Pulmonary artery endothelial cell (primary cell): ENCODE results near the gene KIRREL1. TPM values are rescaled to one million over a fixed set of nuclear protein-coding genes. Genes with fewer than 3 reads are reported as not detected.
A peak's percentile ranks its signal among the peaks of the same experiment; 100 is the strongest.

Source experiments
- DNase-seq: peaks from one replicate; pipeline ENCODE4 v3.0.0-alpha.2; 2011; ENCODE audit warnings: low read depth, low spot score
- total RNA-seq: library from RNA; depleted of rRNA; stranded (reverse); fragments of >200 nt; gene quantifications from 2 replicates; pipeline ENCODE4 v1.2.3, GENCODE V29; 2014

KIRREL1 gene
- total RNA-seq, 1 donor from 2014 or later: 35.9 TPM

GRCh38 chr1:158028969-158029368 lies 35.5 kb downstream of the KIRREL1 start:
- DNase-seq: no peak

- DNase-seq: no peak
These were observed 41.6 kb downstream of the KIRREL1 start for GRCh38 chr1:158035014-158035413.

- DNase-seq: peak; percentile 19
These were observed 42.6 kb downstream of the KIRREL1 start for GRCh38 chr1:158035976-158036583.

- DNase-seq: no peak
These were observed 43.8 kb downstream of the KIRREL1 start for GRCh38 chr1:158037008-158037865.

- peak; percentile 32 for DNase-seq
These were observed 44.5 kb downstream of the KIRREL1 start for GRCh38 chr1:158037866-158038359.

GRCh38 chr1:158038793-158039192 lies 45.3 kb downstream of the KIRREL1 start:
- no peak for DNase-seq

GRCh38 chr1:158039380-158039779 lies 45.9 kb downstream of the KIRREL1 start:
- no peak for DNase-seq

- DNase-seq: no peak
These were observed 46.9 kb downstream of the KIRREL1 start for GRCh38 chr1:158040323-158040722.

- no peak for DNase-seq
These were observed 49.8 kb downstream of the KIRREL1 start for GRCh38 chr1:158043232-158043631.

- DNase-seq: peak; percentile 68
These were observed 52.2 kb downstream of the KIRREL1 start for GRCh38 chr1:158045639-158046038.

GRCh38 chr1:158046715-158047510 lies 53.5 kb downstream of the KIRREL1 start:
- no peak for DNase-seq

GRCh38 chr1:158048371-158049067 lies 55.1 kb downstream of the KIRREL1 start:
- DNase-seq: no peak

GRCh38 chr1:158049853-158050252 lies 56.4 kb downstream of the KIRREL1 start:
- no peak for DNase-seq

GRCh38 chr1:158053276-158053675 lies 59.8 kb downstream of the KIRREL1 start:
- DNase-seq: no peak

GRCh38 chr1:158054721-158055120 lies 61.3 kb downstream of the KIRREL1 start:
- no peak for DNase-seq

- DNase-seq: peak; percentile 51
These were observed 62.4 kb downstream of the KIRREL1 start for GRCh38 chr1:158055854-158056253.

- DNase-seq: no peak
These were observed 63.1 kb downstream of the KIRREL1 start for GRCh38 chr1:158056498-158056897.

GRCh38 chr1:158058237-158058985 lies 65.0 kb downstream of the KIRREL1 start:
- no peak for DNase-seq

GRCh38 chr1:158059984-158060383 lies 66.5 kb downstream of the KIRREL1 start:
- DNase-seq: no peak

GRCh38 chr1:158062174-158062573 lies 68.7 kb downstream of the KIRREL1 start:
- no peak for DNase-seq
